HCT116 (cell line): ENCODE data around the gene DNAJB1. TPM values are rescaled to one million over a fixed set of nuclear protein-coding genes. Genes with fewer than 3 reads are reported as not detected.
A peak's percentile ranks its signal among the peaks of the same experiment; 100 is the strongest.

Experiments used
- ATAC-seq: fragments of 200-7000 bp; cut with Tn5 transposase; 2 replicates; pipeline ENCODE4 v1.9.1; 2020; ENCODE audit warnings: mild to moderate bottlenecking, moderate library complexity
- BruUV-seq: library from RNA; stranded (reverse); fragments of 400-500 nt; replicated peaks from 2 replicates; lab custom pipeline; 2021; lab: Mats Ljungman, UMichigan
- CTCF ChIA-PET: fragments of 300-600 bp; sonication (Branson Sonifier 250); formaldehyde crosslinking; loops from one replicate; lab custom pipeline; 2021; ENCODE audit warnings: antibody characterized with exemption; lab: Charles Lee
- POLR2A ChIA-PET: fragments of 300-600, 350-600 bp; sonication (Branson Sonifier 250); formaldehyde crosslinking; loops from one replicate; lab custom pipeline; 2021; ENCODE audit warnings: antibody characterized with exemption; lab: Charles Lee
- RAD21 ChIA-PET, 2 experiments: fragments of 300-600 bp; sonication (Branson Sonifier 250); formaldehyde crosslinking; loops; one replicate each; lab custom pipeline; 2023; ENCODE audit warnings: low total read pairs in 2 of 2; ENCODE audit not compliant: uncharacterized antibody in 2 of 2, unreplicated experiment in 2 of 2, low non-redundant PET in 1 of 2; lab: Charles Lee
- DNase-seq: peaks from one replicate; pipeline ENCODE4 v3.0.0-alpha.2; 2010; ENCODE audit warnings: low read depth, low spot score
- H2AFZ ChIP-seq: fragments of 200-600 bp; shearing (Covaris generic), sonication (generic); 2 replicates; pipeline ENCODE4 v1.6.1; 2017; ENCODE audit warnings: low read depth, mixed run types, mixed read lengths, antibody characterized with exemption, low read length; ENCODE audit not compliant: poor library complexity, severe bottlenecking
- H3K27ac ChIP-seq: 2 replicates; pipeline ENCODE4 v1.5.1; 2012; ENCODE audit warnings: low read depth, low read length
- H3K27me3 ChIP-seq: fragments of 200-600 bp; sonication (generic); 2 replicates; pipeline ENCODE4 v1.6.1; 2016; ENCODE audit warnings: mixed run types, low read length, mixed read lengths; ENCODE audit not compliant: insufficient read depth
- H3K36me3 ChIP-seq, 2 experiments: fragments of 200-500 bp in 1 of 2; fragments of 200-600 bp in 1 of 2; sonication (Bioruptor generic) in 1 of 2; sonication (generic) in 1 of 2; 2 replicates each; pipeline versions ENCODE4 v1.5.1 to v1.6.1; 2014 to 2016; ENCODE audit warnings: low read length in 2 of 2, inconsistent platforms in 1 of 2, mixed read lengths in 1 of 2, mixed run types in 1 of 2; ENCODE audit not compliant: insufficient read depth in 2 of 2, control insufficient read depth in 1 of 2
- H3K4me1 ChIP-seq, 2 experiments: fragments of 200-600 bp in 1 of 2; sonication (generic) in 1 of 2; 2 replicates each; pipeline versions ENCODE4 v1.5.1 to v1.6.1; 2012 to 2017; ENCODE audit warnings: low read length in 2 of 2, inconsistent platforms in 1 of 2, mild to moderate bottlenecking in 1 of 2, mixed read lengths in 1 of 2, mixed run types in 1 of 2, moderate library complexity in 1 of 2; ENCODE audit not compliant: insufficient read depth in 2 of 2, control insufficient read depth in 1 of 2
- H3K4me2 ChIP-seq: fragments of 200-600 bp; sonication (generic); 2 replicates; pipeline ENCODE4 v1.6.1; 2017; ENCODE audit warnings: mixed run types, low read length, mixed read lengths
- H3K4me3 ChIP-seq, 2 experiments: fragments of 200-600 bp in 1 of 2; sonication (generic) in 1 of 2; replicated peaks in 1 of 2; 2 replicates each; pipeline ENCODE4 v1.5.1; 2011 to 2016; ENCODE audit warnings: low read length in 2 of 2, control low read depth in 1 of 2, low read depth in 1 of 2, mild to moderate bottlenecking in 1 of 2, mixed read lengths in 1 of 2, mixed run types in 1 of 2
- H3K79me2 ChIP-seq: fragments of 200-600 bp; sonication (generic); 2 replicates; pipeline ENCODE4 v1.6.1; 2017; ENCODE audit warnings: mild to moderate bottlenecking, mixed run types, low read length, moderate library complexity, mixed read lengths; ENCODE audit not compliant: insufficient read depth
- H3K9ac ChIP-seq: fragments of 200-600 bp; sonication (generic); 2 replicates; pipeline ENCODE4 v1.6.1; 2016; ENCODE audit warnings: low read length, mixed read lengths
- H3K9me2 ChIP-seq: fragments of 200-600 bp; sonication (generic), shearing (Covaris generic); 2 replicates; pipeline ENCODE4 v1.6.1; 2017; ENCODE audit warnings: mixed run types, mild to moderate bottlenecking, moderate library complexity; ENCODE audit not compliant: insufficient read depth
- H3K9me3 ChIP-seq, 2 experiments: fragments of 200-500 bp in 1 of 2; fragments of 200-600 bp in 1 of 2; sonication (Bioruptor generic) in 1 of 2; sonication (generic) in 1 of 2; 2 replicates each; pipeline ENCODE4 v1.6.1; 2014 to 2017; ENCODE audit warnings: low read length in 2 of 2, mixed read lengths in 2 of 2, inconsistent platforms in 1 of 2, low read depth in 1 of 2, mild to moderate bottlenecking in 1 of 2, mixed run types in 1 of 2, moderate library complexity in 1 of 2; ENCODE audit not compliant: control insufficient read depth in 1 of 2, insufficient read depth in 1 of 2
- H4K20me1 ChIP-seq: fragments of 200-600 bp; sonication (generic), shearing (Covaris generic); 2 replicates; pipeline ENCODE4 v1.6.1; 2017; ENCODE audit warnings: mixed run types, mild to moderate bottlenecking, moderate library complexity; ENCODE audit not compliant: insufficient read depth
- CBX3 ChIP-seq: IDR thresholded peaks from 2 replicates; pipeline ENCODE4 v1.6.1; 2012; ENCODE audit warnings: low read depth
- CEBPB ChIP-seq: IDR thresholded peaks from 2 replicates; pipeline ENCODE4 v1.6.1; 2012; ENCODE audit warnings: low read depth
- ELF1 ChIP-seq: IDR thresholded peaks from 2 replicates; pipeline ENCODE4 v1.6.1; 2012; ENCODE audit warnings: low read depth, borderline replicate concordance
- EZH2 ChIP-seq: fragments of 200-600 bp; sonication (generic); IDR thresholded peaks from 2 replicates; pipeline ENCODE4 v1.6.1; 2017; ENCODE audit warnings: antibody characterized with exemption, mixed run types
- EZH2phosphoT487 ChIP-seq: fragments of 200-600 bp; IDR thresholded peaks from 2 replicates; pipeline ENCODE4 v1.6.1; 2018; ENCODE audit warnings: antibody characterized with exemption, borderline replicate concordance
- FOSL1 ChIP-seq: IDR thresholded peaks from 2 replicates; pipeline ENCODE4 v1.6.1; 2012; ENCODE audit warnings: low read depth
- JUND ChIP-seq: IDR thresholded peaks from 2 replicates; pipeline ENCODE4 v1.6.1; 2012
- POLR2AphosphoS5 ChIP-seq: IDR thresholded peaks from 2 replicates; pipeline ENCODE4 v1.6.1; 2011; ENCODE audit warnings: mild to moderate bottlenecking, low read depth, low read length, moderate library complexity
- RAD21 ChIP-seq: IDR thresholded peaks from 2 replicates; pipeline ENCODE4 v1.6.1; 2012; ENCODE audit warnings: low read depth, mild to moderate bottlenecking
- SIN3A ChIP-seq: IDR thresholded peaks from 2 replicates; pipeline ENCODE4 v1.6.1; 2012; ENCODE audit warnings: low read depth
- SP1 ChIP-seq: IDR thresholded peaks from 2 replicates; pipeline ENCODE4 v1.6.1; 2012; ENCODE audit warnings: low read depth
- SRF ChIP-seq: IDR thresholded peaks from 2 replicates; pipeline ENCODE4 v1.6.1; 2012; ENCODE audit warnings: low read depth
- TCF7L2 ChIP-seq: IDR thresholded peaks from 2 replicates; pipeline ENCODE4 v1.7.0; 2011; ENCODE audit warnings: borderline replicate concordance, inconsistent platforms; ENCODE audit not compliant: insufficient read depth, insufficient read length; ENCODE audit errors: extremely low read depth
- YY1 ChIP-seq: IDR thresholded peaks from 2 replicates; pipeline ENCODE4 v1.6.1; 2011; ENCODE audit warnings: low read length, low read depth, moderate library complexity, mild to moderate bottlenecking; ENCODE audit not compliant: insufficient replicate concordance; ENCODE audit errors: extremely low read depth
- ZFX ChIP-seq: fragments of 450-650 bp; IDR thresholded peaks from 2 replicates; pipeline ENCODE4 v1.6.1; 2017
- ZNF274 ChIP-seq: fragments of 200-500 bp; sonication (Bioruptor generic); IDR thresholded peaks from 2 replicates; pipeline ENCODE4 v1.6.1; 2014; ENCODE audit warnings: mild to moderate bottlenecking, low read depth, low read length, inconsistent platforms
- intact Hi-C: fragments of 100-400 bp; cut with micrococcal nuclease; formaldehyde crosslinking; loops from 2 replicates; pipeline ENCODE4 v1.10.0; 2022
- total RNA-seq: library from RNA; stranded (reverse); gene quantifications from one replicate; pipeline ENCODE4 v1.2.1, GENCODE V29; 2021; ENCODE audit not compliant: unreplicated experiment
- TF ChIP-seq, protein P1 (sequence below), 3 experiments: fragments of 200-600 bp in 1 of 3; sonication (generic) in 1 of 3; IDR thresholded peaks in 2 of 3; conservative IDR thresholded peaks in 1 of 3; 2 replicates each; pipeline ENCODE4 v1.5.1; 2012 to 2017; ENCODE audit warnings: low read depth in 2 of 3, low read length in 2 of 3, antibody characterized with exemption in 1 of 3, borderline replicate concordance in 1 of 3, control low read depth in 1 of 3, mild to moderate bottlenecking in 1 of 3, mixed read lengths in 1 of 3, mixed run types in 1 of 3, moderate library complexity in 1 of 3; ENCODE audit not compliant: insufficient read depth in 1 of 3

The DNAJB1 gene
- total RNA-seq, 1 experiment from 2014 or later, result 175 TPM

DNA sequence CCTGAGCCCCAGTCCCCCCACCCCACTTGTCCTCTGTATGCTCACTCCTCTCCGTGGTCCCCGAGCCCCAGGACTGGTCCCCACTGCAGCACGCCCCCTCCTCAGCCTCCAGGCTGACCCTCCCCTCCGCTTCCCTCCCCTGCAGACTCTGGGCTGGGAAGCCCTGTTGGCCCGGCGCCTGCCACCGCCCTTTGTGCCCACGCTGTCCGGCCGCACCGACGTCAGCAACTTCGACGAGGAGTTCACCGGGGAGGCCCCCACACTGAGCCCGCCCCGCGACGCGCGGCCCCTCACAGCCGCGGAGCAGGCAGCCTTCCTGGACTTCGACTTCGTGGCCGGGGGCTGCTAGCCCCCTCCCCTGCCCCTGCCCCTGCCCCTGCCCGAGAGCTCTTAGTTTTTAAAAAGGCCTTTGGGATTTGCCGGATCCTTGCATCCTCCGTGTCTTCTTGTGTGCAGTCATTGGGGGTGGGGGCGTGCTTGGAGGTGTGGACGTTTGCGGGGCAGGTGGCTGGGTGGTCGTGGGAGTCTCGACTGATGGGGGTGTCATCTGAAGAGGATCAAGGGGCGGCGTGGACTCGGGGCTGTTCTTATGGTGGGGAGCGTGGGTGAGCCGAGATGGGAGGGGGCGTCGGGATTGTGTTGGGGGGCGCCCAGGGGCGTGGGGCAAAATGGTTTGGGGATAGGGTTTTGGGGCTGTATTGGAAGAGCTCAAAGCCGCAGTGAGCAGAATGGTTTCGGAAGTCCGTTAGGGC lies 46.6 kb downstream of the DNAJB1 start:
- no peak for DNase-seq
- POLR2A ChIA-PET, result no interaction called here

DNA sequence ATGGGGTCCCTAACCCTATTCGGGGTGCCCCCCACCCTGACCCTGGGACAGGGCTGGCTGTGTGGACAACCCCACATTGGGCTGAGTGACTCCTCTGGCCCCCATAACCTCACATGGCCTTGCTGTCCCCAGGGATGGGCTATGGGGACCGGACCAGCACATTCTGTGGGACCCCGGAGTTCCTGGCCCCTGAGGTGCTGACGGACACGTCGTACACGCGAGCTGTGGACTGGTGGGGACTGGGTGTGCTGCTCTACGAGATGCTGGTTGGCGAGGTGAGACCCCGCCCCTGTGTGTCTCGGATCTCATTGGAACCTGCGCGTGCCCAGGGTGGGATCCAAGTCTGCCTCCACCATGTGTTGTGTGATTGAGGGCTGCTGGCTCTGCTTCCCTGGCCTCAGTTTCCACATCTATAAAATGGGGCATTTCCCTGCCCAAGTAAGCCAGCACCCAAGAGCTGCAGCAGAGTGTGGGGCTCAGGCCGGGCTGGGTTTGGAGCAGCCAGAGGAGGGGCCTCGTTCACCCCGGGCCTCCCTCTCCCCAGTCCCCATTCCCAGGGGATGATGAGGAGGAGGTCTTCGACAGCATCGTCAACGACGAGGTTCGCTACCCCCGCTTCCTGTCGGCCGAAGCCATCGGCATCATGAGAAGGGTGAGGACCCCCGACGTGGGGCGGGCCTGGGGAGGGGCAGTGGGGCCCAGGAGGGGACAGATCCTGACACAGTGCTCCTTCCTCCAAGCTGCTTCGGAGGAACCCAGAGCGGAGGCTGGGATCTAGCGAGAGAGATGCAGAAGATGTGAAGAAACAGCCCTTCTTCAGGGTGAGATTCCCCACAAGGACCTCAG lies 47.9 kb downstream of the DNAJB1 start:
- no peak for ATAC-seq
- intact Hi-C loops, result loop anchor here (5.0 kb wide), 1 partner anchor 333 kb away; the partner anchor contains the start of gene ASF1B
- TF ChIP-seq SP1 (no peak), SRF (no peak), CBX3 (no peak), ZFX (no peak), EZH2 (no peak), CEBPB (no peak), TCF7L2 (no peak), ELF1 (no peak), ZNF274 (no peak), YY1 (no peak), EZH2phosphoT487 (no peak), POLR2AphosphoS5 (no peak), FOSL1 (no peak), SIN3A (no peak)
- TF ChIP-seq, protein P1, sequence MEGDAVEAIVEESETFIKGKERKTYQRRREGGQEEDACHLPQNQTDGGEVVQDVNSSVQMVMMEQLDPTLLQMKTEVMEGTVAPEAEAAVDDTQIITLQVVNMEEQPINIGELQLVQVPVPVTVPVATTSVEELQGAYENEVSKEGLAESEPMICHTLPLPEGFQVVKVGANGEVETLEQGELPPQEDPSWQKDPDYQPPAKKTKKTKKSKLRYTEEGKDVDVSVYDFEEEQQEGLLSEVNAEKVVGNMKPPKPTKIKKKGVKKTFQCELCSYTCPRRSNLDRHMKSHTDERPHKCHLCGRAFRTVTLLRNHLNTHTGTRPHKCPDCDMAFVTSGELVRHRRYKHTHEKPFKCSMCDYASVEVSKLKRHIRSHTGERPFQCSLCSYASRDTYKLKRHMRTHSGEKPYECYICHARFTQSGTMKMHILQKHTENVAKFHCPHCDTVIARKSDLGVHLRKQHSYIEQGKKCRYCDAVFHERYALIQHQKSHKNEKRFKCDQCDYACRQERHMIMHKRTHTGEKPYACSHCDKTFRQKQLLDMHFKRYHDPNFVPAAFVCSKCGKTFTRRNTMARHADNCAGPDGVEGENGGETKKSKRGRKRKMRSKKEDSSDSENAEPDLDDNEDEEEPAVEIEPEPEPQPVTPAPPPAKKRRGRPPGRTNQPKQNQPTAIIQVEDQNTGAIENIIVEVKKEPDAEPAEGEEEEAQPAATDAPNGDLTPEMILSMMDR (IDR thresholded peaks at IDR 0.05 in 2 of 3, conservative IDR thresholded peaks at IDR 0.05 in 1 of 3; ENCODE audit: borderline replicate concordance in 1 of 3, insufficient read depth in 1 of 3, low read depth in 2 of 3, low read length in 2 of 3), result no peak

More for the DNA sequence above, 46.6 kb downstream of the DNAJB1 start:
- no peaks in the 10 kb centered on the region for H3K9me3 ChIP-seq
- ChIA-PET CTCF (interaction anchor here (0.5 to 1.1 kb wide), 2 partner anchors 9 to 335 kb away, joined by 3 to 4 read pairs; partner anchors contain the start of gene ASF1B), RAD21 (no interaction called here)
- H3K9ac ChIP-seq, result no peak overlapping the region
- H3K27me3 ChIP-seq, result no peaks in the 10 kb centered on the region
- H4K20me1 ChIP-seq, result no peaks in the 10 kb centered on the region
- no peak for ATAC-seq
- H3K9me2 ChIP-seq, result no peaks in the 10 kb centered on the region
- no peak overlapping the region for H2AFZ ChIP-seq
- no peak overlapping the region for H3K27ac ChIP-seq
- H3K4me1 ChIP-seq, result peaks cover 17 to 30% of the 10 kb centered on the region in 2 experiments; a peak in 3 of 4 replicates
- H3K4me3 ChIP-seq, result no peak overlapping the region
- intact Hi-C loops, result loop anchor here (5.0 kb wide), 1 partner anchor 334 kb away; the partner anchor contains the start of gene ASF1B
- peak overlapping the region; percentile 43 for H3K4me2 ChIP-seq
- BruUV-seq, result no TSS peak
- H3K79me2 ChIP-seq, result no peaks in the 10 kb centered on the region
- H3K36me3 ChIP-seq, result no peaks in the 10 kb centered on the region; a peak in 2 of 4 replicates
- TF ChIP-seq RAD21 (no peak), TCF7L2 (no peak), ZFX (no peak), JUND (no peak)

More for the DNA sequence above, 47.9 kb downstream of the DNAJB1 start:
- peaks cover 4 to 17% of the 10 kb centered on the region in 2 experiments; a peak in 3 of 4 replicates for H3K4me1 ChIP-seq
- ChIA-PET RAD21 (no interaction called here), POLR2A (no interaction called here), CTCF (no interaction called here)
- H2AFZ ChIP-seq, result no peak overlapping the region
- no peak overlapping the region for H3K4me2 ChIP-seq
- H3K27me3 ChIP-seq, result no peaks in the 10 kb centered on the region
- no peaks in the 10 kb centered on the region for H3K9me3 ChIP-seq
- no peaks in the 10 kb centered on the region for H4K20me1 ChIP-seq
- no peak overlapping the region for H3K27ac ChIP-seq
- no peaks in the 10 kb centered on the region for H3K79me2 ChIP-seq
- H3K9ac ChIP-seq, result no peak overlapping the region
- BruUV-seq, result TSS peak; percentile 63
- H3K36me3 ChIP-seq, result peaks cover 0 to 5% of the 10 kb centered on the region in 2 experiments; a peak in 3 of 4 replicates
- no peak overlapping the region for H3K4me3 ChIP-seq
- H3K9me2 ChIP-seq, result no peaks in the 10 kb centered on the region
- no peak for DNase-seq
